Activated CD8-positive, alpha-beta memory T cell treated with anti-CD3 and anti-CD28 coated beads for 48 hours (primary cell): ENCODE results near the gene PUS1.
A peak's percentile ranks its signal among the peaks of the same experiment; 100 is the strongest.
"Not testable (repeated sequence)": the region's sequence is repeated elsewhere in the genome, so short reads cannot be mapped to it uniquely, and the experiment has no call there.

ENCODE experiments used
- DNase-seq, 3 experiments: peaks; one replicate each; pipeline ENCODE4 v3.0.0-alpha.2; 2020; ENCODE audit warnings: low read depth in 2 of 3, low spot score in 2 of 3

Gene PUS1

GRCh38 chr12:131928711-131929580 is at the start of gene PUS1:
PUS1 (plus strand) TSS chr12:131929276; CDS start chr12:131929723, 447 bp downstream.
- peak; percentile 82 to 88 (median 87) for DNase-seq

- DNase-seq: no peak
These were observed 46.1 kb upstream of the PUS1 start for GRCh38 chr12:131882804-131883520.

DNA sequence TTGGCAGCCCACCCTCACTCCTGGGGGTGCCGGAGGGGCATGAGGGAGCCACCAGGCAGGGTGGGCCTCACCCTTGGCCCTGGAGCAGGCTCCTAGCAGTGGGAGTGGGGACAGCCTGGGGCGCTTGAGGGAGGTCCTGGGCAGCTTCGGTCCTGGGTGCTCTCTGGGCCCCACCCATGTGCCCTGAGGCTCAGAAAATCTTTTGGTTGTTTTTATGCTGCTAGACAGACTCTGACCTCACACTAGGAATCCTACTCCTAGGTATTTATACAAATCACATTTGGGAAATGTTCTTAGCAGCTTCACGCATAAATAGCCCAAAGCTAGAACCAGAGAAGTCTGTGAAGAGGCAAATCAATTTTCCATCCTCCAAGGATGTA is 45.6 kb upstream of the PUS1 start:
- no peak for DNase-seq

DNA sequence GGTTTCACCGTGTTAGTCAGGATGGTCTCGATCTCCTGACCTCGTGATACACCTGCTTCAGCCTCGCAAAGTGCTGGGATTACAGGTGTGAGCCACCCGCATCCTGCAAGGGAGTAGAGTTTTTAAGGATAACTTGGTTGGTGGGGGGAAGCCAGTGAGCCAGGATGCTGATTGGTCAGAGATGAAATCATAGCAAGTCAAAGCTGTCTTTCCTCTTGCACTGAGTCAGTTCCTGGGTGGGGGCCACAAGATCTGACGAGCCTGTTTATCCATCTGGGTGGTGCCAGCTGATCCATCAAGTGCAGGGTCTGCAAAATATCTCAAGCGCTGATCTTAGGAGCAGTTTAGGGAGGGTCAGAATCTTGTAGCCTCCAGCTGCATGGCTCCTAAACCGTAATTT is 44.0 kb upstream of the PUS1 start:
- not testable (repeated sequence) for DNase-seq

DNA sequence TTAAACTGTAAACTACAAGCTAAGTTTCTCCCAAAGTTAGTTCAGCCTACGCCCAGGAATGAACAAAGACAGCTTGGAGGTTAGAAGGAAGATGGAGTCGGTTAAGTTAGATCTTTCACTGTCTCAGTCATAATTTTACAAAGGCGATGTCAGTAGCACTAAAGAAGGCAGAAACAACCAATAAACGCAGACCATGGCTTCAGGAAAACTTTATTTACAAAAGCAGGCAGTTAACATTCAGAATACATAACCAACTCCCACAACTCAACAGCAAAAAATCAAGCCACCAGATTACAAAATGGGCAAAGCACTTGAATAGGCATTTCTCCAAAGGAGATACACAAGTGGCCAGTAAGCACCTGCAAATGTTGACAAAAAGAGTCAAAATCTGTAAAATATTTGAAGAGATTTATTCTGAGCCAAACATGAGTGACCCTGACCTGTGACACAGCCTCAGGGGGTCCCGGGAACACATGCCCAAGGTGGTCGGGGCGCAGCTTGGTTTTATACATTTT is 43.5 kb upstream of the PUS1 start:
- no peak for DNase-seq

GRCh38 chr12:131891722-131892121 is 37.4 kb upstream of the PUS1 start:
- DNase-seq: not testable (repeated sequence)

DNA sequence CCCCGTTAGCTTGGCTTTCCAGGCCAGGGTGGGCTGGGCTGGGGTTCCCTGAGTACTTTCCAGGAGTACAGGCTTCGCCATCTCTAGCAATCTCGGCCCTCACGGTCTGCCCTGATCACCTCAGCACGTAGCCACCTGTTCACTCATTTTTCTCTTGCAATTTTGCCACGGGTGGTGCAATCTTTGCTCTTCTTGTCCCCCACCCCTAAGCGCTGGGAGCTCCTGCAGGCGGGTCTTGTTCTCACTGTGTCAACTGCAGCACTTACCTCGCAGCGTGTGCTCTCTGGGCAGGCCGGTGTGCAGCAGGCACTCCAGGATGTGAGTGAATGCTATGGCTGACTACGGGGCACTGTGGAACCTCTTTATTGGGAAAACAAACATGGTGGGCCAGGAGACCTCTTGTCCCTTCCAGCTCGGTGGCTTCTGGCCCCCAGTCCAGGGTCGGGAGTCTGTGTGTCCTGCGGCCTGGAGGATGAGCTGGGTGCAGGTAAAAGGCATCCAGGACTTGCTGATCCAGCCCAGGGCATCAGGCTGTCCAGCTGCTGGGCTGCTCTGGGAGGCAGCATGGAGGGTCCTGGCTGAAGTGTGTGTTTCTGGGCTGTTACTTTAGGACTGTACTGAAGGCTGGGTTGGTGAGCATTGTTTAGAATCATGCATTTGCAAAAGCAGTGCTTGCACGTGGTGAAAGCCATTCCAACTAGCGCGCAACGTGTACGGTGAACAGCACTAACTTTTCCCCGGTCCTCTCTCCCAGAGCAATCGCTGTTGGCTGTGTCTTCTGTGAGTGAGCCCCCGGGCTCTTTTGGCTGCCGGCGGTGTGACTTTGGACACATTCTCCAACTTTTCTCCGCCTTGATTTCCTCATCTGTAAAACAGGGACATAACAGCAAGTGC is 36.1 kb upstream of the PUS1 start:
- DNase-seq: no peak

- no peak for DNase-seq
These were observed 35.3 kb upstream of the PUS1 start for GRCh38 chr12:131893605-131894312.

DNA sequence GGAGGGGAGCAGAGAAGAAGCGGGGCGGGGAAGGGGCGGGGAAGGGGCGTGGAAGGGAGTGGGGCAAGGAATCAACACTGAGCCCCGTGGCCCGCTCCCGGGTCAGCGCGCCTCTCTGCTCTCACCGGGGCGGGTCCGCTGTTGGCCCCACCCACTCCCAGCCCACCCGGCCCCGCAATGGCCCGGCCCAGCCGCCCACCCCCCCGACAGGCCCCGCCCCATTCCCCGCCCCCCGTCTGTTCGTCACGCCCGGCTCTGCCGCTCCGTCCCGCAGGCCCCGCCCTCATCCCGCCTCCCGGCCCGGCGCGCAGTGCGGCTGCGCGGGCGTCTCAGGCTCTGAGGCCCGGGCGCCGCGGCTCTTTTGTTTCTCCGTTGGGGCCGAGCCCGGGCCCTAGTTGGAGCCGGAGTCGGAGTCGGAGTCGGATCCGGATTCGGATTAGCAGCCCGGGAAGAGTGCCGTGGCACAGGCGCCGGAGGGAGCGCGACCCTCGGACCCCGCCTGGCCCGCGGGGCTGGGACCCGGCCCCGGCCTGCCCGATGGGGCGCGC is 34.7 kb upstream of the PUS1 start, which contains the start of gene ULK1:
Gene ULK1, plus strand, starts transcription at position 310 of the 548 bp plus-strand sequence. CDS start 380 bp downstream, outside the sequence.
- peak; percentile 79 to 92 (median 86) for DNase-seq

DNA sequence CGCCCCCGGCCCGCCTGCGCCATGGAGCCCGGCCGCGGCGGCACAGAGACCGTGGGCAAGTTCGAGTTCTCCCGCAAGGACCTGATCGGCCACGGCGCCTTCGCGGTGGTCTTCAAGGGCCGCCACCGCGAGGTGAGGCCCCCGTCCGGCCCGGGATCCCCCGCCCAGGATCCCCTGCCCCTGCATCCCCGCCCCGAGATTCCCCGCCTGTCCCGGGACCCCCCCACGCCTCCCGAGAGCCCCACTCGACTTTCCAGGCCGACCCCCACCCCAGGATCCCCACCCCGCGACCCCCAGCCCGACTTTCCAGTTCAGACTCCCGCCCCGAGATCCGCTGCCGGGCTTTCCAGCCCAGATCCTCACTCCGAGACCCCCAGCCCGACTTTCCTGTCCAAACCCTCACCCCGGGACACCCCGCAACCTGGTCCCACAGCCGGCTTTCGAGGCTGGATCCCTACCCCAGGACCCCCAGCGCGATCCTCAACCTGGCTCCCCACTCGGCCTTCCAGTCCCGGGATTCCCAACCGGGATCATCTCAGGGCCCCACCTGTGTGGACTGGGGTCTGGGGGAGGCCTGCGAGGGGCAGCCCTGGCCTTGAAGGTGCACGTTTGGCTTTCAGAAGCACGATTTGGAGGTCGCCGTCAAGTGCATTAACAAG is 34.0 kb upstream of the PUS1 start:
- DNase-seq: no peak

- peak in 1 of 3 experiments; percentile 16 for DNase-seq
These were observed 33.4 kb upstream of the PUS1 start for GRCh38 chr12:131895640-131896079.

- DNase-seq: peak; percentile 31 to 45 (median 36)
These were observed 32.8 kb upstream of the PUS1 start for GRCh38 chr12:131896080-131896810.

DNA sequence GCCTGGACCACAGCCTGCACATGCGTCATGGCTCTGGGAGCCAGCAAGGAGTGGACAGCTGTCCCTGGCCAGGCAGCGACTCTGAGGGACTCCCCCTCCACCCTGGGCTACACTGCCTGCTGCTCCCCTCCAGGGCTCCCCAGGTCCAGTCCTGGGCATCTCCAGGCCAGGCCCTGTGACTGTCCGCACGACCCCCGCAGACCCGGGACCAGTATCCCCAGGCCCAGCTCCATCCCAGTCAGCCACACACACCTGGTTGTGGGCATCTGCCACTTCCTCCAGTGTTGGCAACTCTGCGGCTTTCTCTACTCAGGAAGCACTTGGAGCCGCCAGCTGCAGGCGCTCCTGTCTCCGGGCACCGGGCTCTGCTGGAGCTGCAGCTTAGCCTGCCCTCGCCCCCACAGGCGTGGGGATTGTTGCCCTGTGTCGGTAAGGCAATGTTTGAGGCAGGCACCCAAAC is 32.2 kb upstream of the PUS1 start:
- no peak for DNase-seq

GRCh38 chr12:131897276-131897675 is 31.8 kb upstream of the PUS1 start:
- no peak for DNase-seq

- DNase-seq: no peak
These were observed 31.2 kb upstream of the PUS1 start for GRCh38 chr12:131897875-131898274.

DNA sequence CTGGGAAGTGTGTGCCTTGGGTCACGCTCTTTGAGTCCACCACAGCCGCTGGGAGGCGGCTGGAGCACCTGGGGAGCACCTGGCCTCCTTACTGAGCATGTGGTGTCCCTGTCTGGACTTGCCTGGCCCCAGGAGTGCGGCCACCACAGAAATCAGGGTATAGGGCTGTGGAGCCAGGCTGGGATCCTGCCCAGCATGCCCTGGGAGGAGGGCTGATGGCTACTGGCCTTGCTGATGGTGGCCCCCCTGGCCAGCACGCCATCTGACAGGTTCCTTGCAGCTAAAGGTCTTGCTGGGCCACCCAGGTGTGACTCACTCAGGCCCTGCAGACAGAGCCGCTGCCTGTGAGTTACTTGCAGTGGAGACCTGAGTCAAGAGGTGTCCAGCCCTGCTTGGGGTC is 28.7 kb upstream of the PUS1 start:
- DNase-seq: no peak

GRCh38 chr12:131901431-131902331 is 27.4 kb upstream of the PUS1 start:
- no peak for DNase-seq
